Smooth muscle cell (in vitro differentiated cells): Measurements from ENCODE around the gene CDC42EP3. TPM values are rescaled to one million over a fixed set of nuclear protein-coding genes. Genes with fewer than 3 reads are reported as not detected.

Source experiments
- DNase-seq: peaks from one replicate; lab custom pipeline; 2025; ENCODE audit not compliant: unreplicated experiment; lab: John Stamatoyannopoulos, UW
- H2AFZ ChIP-seq: fragments of 200-600 bp; sonication (generic); 2 replicates; pipeline ENCODE4 v1.6.0; 2016; ENCODE audit warnings: antibody characterized with exemption, low read depth, mild to moderate bottlenecking
- H3F3A ChIP-seq: fragments of 200-600 bp; sonication (generic); 2 replicates; pipeline ENCODE4 v1.6.0; 2017; ENCODE audit warnings: antibody characterized with exemption, low read depth
- H3K27ac ChIP-seq: fragments of 200-600 bp; sonication (generic); 2 replicates; pipeline ENCODE4 v1.5.1; 2016; ENCODE audit warnings: low read depth, mild to moderate bottlenecking
- H3K27me3 ChIP-seq: fragments of 200-600 bp; sonication (generic); 2 replicates; pipeline ENCODE4 v1.6.1; 2016; ENCODE audit warnings: low read depth, mild to moderate bottlenecking
- H3K36me3 ChIP-seq: fragments of 200-600 bp; sonication (generic); 2 replicates; pipeline ENCODE4 v1.5.1; 2016; ENCODE audit warnings: low read depth
- H3K4me1 ChIP-seq: fragments of 200-600 bp; sonication (generic); 2 replicates; pipeline ENCODE4 v1.5.1; 2016; ENCODE audit warnings: low read depth
- H3K4me2 ChIP-seq: fragments of 200-600 bp; sonication (generic); 2 replicates; pipeline ENCODE4 v1.6.0; 2016; ENCODE audit warnings: mild to moderate bottlenecking
- H3K4me3 ChIP-seq: fragments of 200-600 bp; sonication (generic); 2 replicates; pipeline ENCODE4 v1.5.1; 2016; ENCODE audit warnings: mild to moderate bottlenecking
- H3K79me2 ChIP-seq: fragments of 200-600 bp; sonication (generic); 2 replicates; pipeline ENCODE4 v1.6.0; 2016; ENCODE audit warnings: low read depth, mild to moderate bottlenecking
- H3K9ac ChIP-seq: fragments of 200-600 bp; sonication (generic); 2 replicates; pipeline ENCODE4 v1.6.0; 2016; ENCODE audit warnings: low read depth
- H3K9me3 ChIP-seq: fragments of 200-600 bp; sonication (generic); replicated peaks from 2 replicates; pipeline ENCODE4 v1.5.1; 2016; ENCODE audit warnings: low read depth
- H4K20me1 ChIP-seq: fragments of 200-600 bp; sonication (generic); 2 replicates; pipeline ENCODE4 v1.6.0; 2016; ENCODE audit warnings: low read depth
- CTCF ChIP-seq: fragments of 200-600 bp; sonication (generic); IDR thresholded peaks from 2 replicates; pipeline ENCODE4 v1.5.1; 2017; ENCODE audit warnings: borderline replicate concordance, mild to moderate bottlenecking, antibody characterized with exemption; ENCODE audit not compliant: insufficient read depth, poor library complexity, severe bottlenecking
- WGBS: methylation state at CpG from one replicate; pipeline ENCODE4 v1.1.7; 2016; ENCODE audit warnings: low lambda C conversion rate; 5-methylcytosine and 5-hydroxymethylcytosine counted together
- polyA plus RNA-seq: library from polyadenylated mRNA; unstranded; fragments of >200 nt; fragmentation: Nextera tagmentation; extraction: Ambion mirVana; gene quantifications from 2 replicates; pipeline ENCODE4 v1.2.1, GENCODE V29; 2016
- total RNA-seq: library from RNA; depleted of rRNA; stranded (reverse); fragments of >200 nt; gene quantifications from 2 replicates; pipeline ENCODE4 v1.2.3, GENCODE V29; 2014

Gene CDC42EP3
- total and polyA plus RNA-seq, 2 experiments from 2014 or later: 40.0 to 51.1 TPM

- Histone ChIP-seq H3K4me1 (peaks cover 3% of the 10 kb centered on the region), H3F3A (no peaks in the 10 kb centered on the region), H3K27ac (no peak overlapping the region), H4K20me1 (no peaks in the 10 kb centered on the region), H3K79me2 (no peaks in the 10 kb centered on the region), H3K4me3 (no peak overlapping the region), H3K27me3 (no peaks in the 10 kb centered on the region), H3K9ac (no peak overlapping the region), H3K36me3 (no peaks in the 10 kb centered on the region), H3K4me2 (no peak overlapping the region), H3K9me3 (no peaks in the 10 kb centered on the region), H2AFZ (no peak overlapping the region)
- WGBS: 28% methylated on average over 4 of the region's 4 CpGs
- DNase-seq: no peak
- no peak for TF ChIP-seq CTCF
These were observed 37.7 kb upstream of the CDC42EP3 start for GRCh38 chr2:37709111-37709510.

- Histone ChIP-seq H3K27me3 (no peaks in the 10 kb centered on the region), H3K36me3 (no peaks in the 10 kb centered on the region), H3K4me3 (no peak overlapping the region), H4K20me1 (no peaks in the 10 kb centered on the region), H3K4me2 (no peak overlapping the region), H3K79me2 (no peaks in the 10 kb centered on the region), H3K27ac (no peak overlapping the region), H3K9ac (no peak overlapping the region), H3F3A (no peaks in the 10 kb centered on the region), H3K9me3 (no peaks in the 10 kb centered on the region), H2AFZ (no peak overlapping the region), H3K4me1 (peaks cover 3% of the 10 kb centered on the region)
- DNase-seq: no peak
- whole genome bisulfite sequencing: 92% methylated on average over 2 of the region's 2 CpGs
- no peak for TF ChIP-seq CTCF
These were observed 36.7 kb upstream of the CDC42EP3 start for GRCh38 chr2:37708146-37708545.

- WGBS: 100% methylated on average over 1 of the region's 1 CpG
- H4K20me1 ChIP-seq: no peaks in the 10 kb centered on the region
- no peaks in the 10 kb centered on the region for H3K79me2 ChIP-seq
- H3K27ac ChIP-seq: no peak overlapping the region
- H3F3A ChIP-seq: no peaks in the 10 kb centered on the region
- H3K4me1 ChIP-seq: peaks cover 3% of the 10 kb centered on the region
- H3K36me3 ChIP-seq: no peaks in the 10 kb centered on the region
- no peaks in the 10 kb centered on the region for H3K9me3 ChIP-seq
- DNase-seq: no peak
- TF ChIP-seq CTCF: no peak
- no peak overlapping the region for H3K4me2 ChIP-seq
- H3K9ac ChIP-seq: no peak overlapping the region
- no peak overlapping the region for H2AFZ ChIP-seq
- no peak overlapping the region for H3K4me3 ChIP-seq
- H3K27me3 ChIP-seq: no peaks in the 10 kb centered on the region
These were observed 36.0 kb upstream of the CDC42EP3 start for GRCh38 chr2:37707393-37707792.

GRCh38 chr2:37706334-37707183 lies 35.1 kb upstream of the CDC42EP3 start:
- peak overlapping the region; percentile 73 for H2AFZ ChIP-seq
- H3K9ac ChIP-seq: no peak overlapping the region
- no peak overlapping the region for H3K4me3 ChIP-seq
- no peaks in the 10 kb centered on the region for H3K27me3 ChIP-seq
- no peak for TF ChIP-seq CTCF
- H3K27ac ChIP-seq: no peak overlapping the region
- H3F3A ChIP-seq: no peaks in the 10 kb centered on the region
- H3K4me2 ChIP-seq: no peak overlapping the region
- H3K79me2 ChIP-seq: no peaks in the 10 kb centered on the region
- DNase-seq: no peak
- 65% methylated on average over 4 of the region's 4 CpGs for WGBS
- H3K9me3 ChIP-seq: no peaks in the 10 kb centered on the region
- peaks cover under 1% of the 10 kb centered on the region for H3K4me1 ChIP-seq
- no peaks in the 10 kb centered on the region for H4K20me1 ChIP-seq
- H3K36me3 ChIP-seq: no peaks in the 10 kb centered on the region
